K562 (cell line): Measurements from ENCODE around the gene VAC14. TPM values are rescaled to one million over a fixed set of nuclear protein-coding genes. Genes with fewer than 3 reads are reported as not detected.
A peak's percentile ranks its signal among the peaks of the same experiment; 100 is the strongest.

Source experiments
- ATAC-seq: fragments of 200-7000 bp; cut with Tn5 transposase; 3 replicates; pipeline ENCODE4 v1.9.1; 2020; ENCODE audit warnings: moderate library complexity
- BruUV-seq: library from RNA; stranded (reverse); fragments of 400-500 nt; replicated peaks from 2 replicates; lab custom pipeline; 2021; lab: Mats Ljungman, UMichigan
- CTCF ChIA-PET: fragments of 300-600 bp; formaldehyde crosslinking; extraction: SDS; loops from one replicate; lab custom pipeline; 2021; ENCODE audit warnings: low intra/inter-chr PET ratio; lab: Yijun Ruan, JAX
- POLR2A ChIA-PET: fragments of 300-600, 350-650 bp; sonication (Branson Sonifier 250); formaldehyde crosslinking; extraction: SDS; loops from one replicate; lab custom pipeline; 2021; ENCODE audit warnings: antibody characterized with exemption, inconsistent platforms; lab: Yijun Ruan, JAX
- DNase-seq, 4 experiments: peaks; one replicate each; pipeline versions ENCODE4 v3.0.0 to v3.0.0-alpha.2; 2011 to 2018; ENCODE audit warnings: low spot score in 3 of 4, mixed read lengths in 3 of 4; ENCODE audit errors: extremely low read depth in 1 of 4
- FAIRE-seq: peaks from 2 replicates; lab custom pipeline; 2011; peaks lifted over from hg19 to GRCh38; lab: Jason Lieb, UNC
- H2AFZ ChIP-seq: 2 replicates; pipeline ENCODE4 v1.6.0; 2011; ENCODE audit warnings: low read depth, low read length, control low read depth, inconsistent platforms
- H3K27ac ChIP-seq: fragments of 200-600 bp; 3 replicates; pipeline ENCODE4 v1.8.0; 2011; ENCODE audit warnings: low read depth, mild to moderate bottlenecking, control low read depth, inconsistent platforms, low read length, moderate library complexity, mixed read lengths; ENCODE audit errors: extremely low read depth
- H3K27me3 ChIP-seq, 2 experiments: fragments of 300-600 bp in 1 of 2; 2 replicates in 1 of 2; 3 replicates in 1 of 2; pipeline versions ENCODE4 v1.6.0 to v1.8.0; 2011; ENCODE audit warnings: inconsistent platforms in 2 of 2, low read length in 2 of 2, mild to moderate bottlenecking in 1 of 2, mixed read lengths in 1 of 2, moderate library complexity in 1 of 2; ENCODE audit not compliant: control insufficient read depth in 2 of 2, insufficient read depth in 2 of 2
- H3K36me3 ChIP-seq: fragments of 300-600 bp; 3 replicates; pipeline ENCODE4 v1.8.0; 2011; ENCODE audit warnings: mild to moderate bottlenecking, low read length, inconsistent platforms; ENCODE audit not compliant: control insufficient read depth, insufficient read depth
- H3K4me1 ChIP-seq, 2 experiments: fragments of 200-600 bp in 1 of 2; replicated peaks in 1 of 2; 2 replicates in 1 of 2; 3 replicates in 1 of 2; pipeline versions ENCODE4 v1.5.1 to v1.8.0; 2011; ENCODE audit warnings: inconsistent platforms in 2 of 2, low read length in 2 of 2, mild to moderate bottlenecking in 1 of 2, mixed read lengths in 1 of 2, moderate library complexity in 1 of 2; ENCODE audit not compliant: control insufficient read depth in 2 of 2, insufficient read depth in 2 of 2
- H3K4me2 ChIP-seq: 2 replicates; pipeline ENCODE4 v1.6.1; 2011; ENCODE audit warnings: low read length, control low read depth, inconsistent platforms, mixed read lengths; ENCODE audit not compliant: insufficient read depth
- H3K4me3 ChIP-seq: fragments of 200-600 bp; sonication (generic), shearing (Covaris generic); 2 replicates; pipeline ENCODE4 v1.5.1; 2016; ENCODE audit warnings: control low read depth, inconsistent platforms
- H3K79me2 ChIP-seq: fragments of 200-600 bp; 3 replicates; pipeline ENCODE4 v1.8.0; 2011; ENCODE audit warnings: low read length, inconsistent platforms; ENCODE audit not compliant: control insufficient read depth, insufficient read depth
- H3K9ac ChIP-seq, 2 experiments: 2 replicates each; pipeline versions ENCODE4 v1.6.0 to v1.6.1; 2011; ENCODE audit warnings: low read depth in 2 of 2, low read length in 2 of 2, control low read depth in 1 of 2, inconsistent platforms in 1 of 2, mild to moderate bottlenecking in 1 of 2, mixed read lengths in 1 of 2; ENCODE audit not compliant: insufficient read depth in 1 of 2
- H3K9me1 ChIP-seq: one replicate; pipeline ENCODE4 v1.6.0; 2011; ENCODE audit warnings: inconsistent platforms, mild to moderate bottlenecking, low read length, moderate library complexity; ENCODE audit not compliant: control insufficient read depth, insufficient read depth
- H3K9me3 ChIP-seq: replicated peaks from 2 replicates; pipeline ENCODE4 v1.5.1; 2011; ENCODE audit warnings: low read depth, low read length, inconsistent platforms; ENCODE audit not compliant: control insufficient read depth, insufficient read depth
- H4K20me1 ChIP-seq: replicated peaks from 2 replicates; pipeline ENCODE4 v1.6.1; 2011; ENCODE audit warnings: low read length, inconsistent platforms, mixed read lengths; ENCODE audit not compliant: control insufficient read depth, insufficient read depth
- MXD1 ChIP-seq: fragments of 250-450 bp; sonication (Bioruptor Pico); IDR thresholded peaks from 2 replicates; pipeline ENCODE4 v1.8.0; 2021; ENCODE audit warnings: borderline replicate concordance, mild to moderate bottlenecking, moderate library complexity; ENCODE audit not compliant: poor library complexity, severe bottlenecking
- MYC ChIP-seq, 2 experiments: fragments of 250-450 bp in 1 of 2; sonication (Bioruptor Pico) in 1 of 2; IDR thresholded peaks; 2 replicates each; pipeline versions ENCODE4 v1.5.1 to v1.6.1; 2012 to 2021; ENCODE audit warnings: low read depth in 2 of 2, borderline replicate concordance in 1 of 2, improper control_type of control experiment in 1 of 2, low read length in 1 of 2, mild to moderate bottlenecking in 1 of 2, moderate library complexity in 1 of 2
- THRB ChIP-seq: fragments of 450-650 bp; formaldehyde crosslinking; conservative IDR thresholded peaks from 2 replicates; pipeline ENCODE4 v1.4.0; 2022; ENCODE audit warnings: mild to moderate bottlenecking, missing genetic modification characterization
- WGBS: fragments of 100-300 bp; shearing (Covaris generic); methylation state at CpG from one replicate; pipeline ENCODE4 v1.1.6; 2016; ENCODE audit warnings: low coverage, mixed read lengths; ENCODE audit not compliant: insufficient coverage; ENCODE audit errors: missing lambda C conversion rate; 5-methylcytosine and 5-hydroxymethylcytosine counted together
- in situ Hi-C: fragments of 300-500 bp; cut with MboI; formaldehyde crosslinking; loops from 4 replicates; pipeline ENCODE4 v1.15.0; 2018; ENCODE audit warnings: inconsistent platforms, mixed read lengths
- intact Hi-C: fragments of 100-400 bp; cut with micrococcal nuclease; formaldehyde crosslinking; loops from 2 replicates; pipeline ENCODE4 v1.14.2; 2022
- polyA plus RNA-seq, 8 experiments: library from polyadenylated mRNA; depleted of rRNA in 4 of 8; stranded (reverse) in 5 of 8; unstranded in 3 of 8; fragments of >200 nt; fragmentation: Nextera tagmentation in 2 of 8; fragmentation: Illumina TruSeq in 1 of 8; extraction: Ambion mirVana in 2 of 8; extraction: Trizol in 1 of 8; gene quantifications; 2 replicates each; pipeline versions ENCODE4 v1.2.1 to v1.2.3, GENCODE V29; 2011 to 2014; ENCODE audit warnings: inconsistent platforms in 1 of 8, missing spikeins in 1 of 8
- total RNA-seq, 7 experiments: library from RNA; depleted of rRNA in 6 of 7; stranded (reverse); fragments of >200 nt in 6 of 7; fragmentation: Illumina TruSeq in 2 of 7; extraction: Trizol in 2 of 7; gene quantifications; 2 replicates each; pipeline versions ENCODE4 v1.2.1 to v1.2.3, GENCODE V29; 2011 to 2021; ENCODE audit warnings: low replicate concordance in 1 of 7
- TF ChIP-seq, protein P1 (sequence below): fragments of 200-800 bp; sonication (Bioruptor generic); IDR thresholded peaks from 2 replicates; pipeline ENCODE4 v1.6.1; 2017; ENCODE audit warnings: missing genetic modification characterization, missing compliant biosample characterization

Gene VAC14
- total and polyA plus RNA-seq, 9 of the 15 experiments (the other 6 are each of a cell fraction or from before 2014, with no cell fraction given) = 1.3 to 41.6 (median 26.6) TPM

- H3K27ac ChIP-seq = no peak overlapping the region
- FAIRE-seq (no peak), ATAC-seq (no peak), DNase-seq (no peak)
- TF ChIP-seq, protein P1, sequence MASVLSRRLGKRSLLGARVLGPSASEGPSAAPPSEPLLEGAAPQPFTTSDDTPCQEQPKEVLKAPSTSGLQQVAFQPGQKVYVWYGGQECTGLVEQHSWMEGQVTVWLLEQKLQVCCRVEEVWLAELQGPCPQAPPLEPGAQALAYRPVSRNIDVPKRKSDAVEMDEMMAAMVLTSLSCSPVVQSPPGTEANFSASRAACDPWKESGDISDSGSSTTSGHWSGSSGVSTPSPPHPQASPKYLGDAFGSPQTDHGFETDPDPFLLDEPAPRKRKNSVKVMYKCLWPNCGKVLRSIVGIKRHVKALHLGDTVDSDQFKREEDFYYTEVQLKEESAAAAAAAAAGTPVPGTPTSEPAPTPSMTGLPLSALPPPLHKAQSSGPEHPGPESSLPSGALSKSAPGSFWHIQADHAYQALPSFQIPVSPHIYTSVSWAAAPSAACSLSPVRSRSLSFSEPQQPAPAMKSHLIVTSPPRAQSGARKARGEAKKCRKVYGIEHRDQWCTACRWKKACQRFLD (CRISPR knock-in tag) = no peak
- TF ChIP-seq MYC (IDR thresholded peaks at IDR 0.05; ENCODE audit: low read depth, low read length) (no peak), MYC (CRISPR knock-in tag; IDR thresholded peaks at IDR 0.05; ENCODE audit: borderline replicate concordance, low read depth) (no peak), MXD1 (CRISPR knock-in tag) (no peak), THRB (CRISPR knock-in tag) (no peak)
- no peak overlapping the region for H3K4me2 ChIP-seq
- 71% methylated on average over 15 of the region's 16 CpGs for WGBS
- ChIA-PET CTCF (no interaction called here), POLR2A (interaction anchor here (1.2 kb wide), 1 partner anchor 11 kb away, joined by 4 read pairs; no protein-coding TSS in a partner anchor)
- intact Hi-C loops = loop anchor here (5.0 kb wide), 2 partner anchors 47 to 82 kb away; no protein-coding TSS in a partner anchor
- in situ Hi-C loops = no loop called here
- no peaks in the 10 kb centered on the region for H3K27me3 ChIP-seq
- H3K36me3 ChIP-seq = peaks cover 12% of the 10 kb centered on the region; the same call in 1 of the 3 replicates
- H3K9me1 ChIP-seq = no peaks in the 10 kb centered on the region
- H2AFZ ChIP-seq = no peak overlapping the region
- H3K9ac ChIP-seq = peak overlapping the region in 1 of 2 experiments; percentile 6; a peak in 2 of 4 replicates
- H3K4me1 ChIP-seq = peaks cover 17 to 82% of the 10 kb centered on the region in 2 experiments
- no peaks in the 10 kb centered on the region for H3K9me3 ChIP-seq
- peaks cover 5% of the 10 kb centered on the region for H3K79me2 ChIP-seq
- no peak overlapping the region for H3K4me3 ChIP-seq
- H4K20me1 ChIP-seq = no peaks in the 10 kb centered on the region
- no TSS peak for BruUV-seq
Observed at GRCh38 chr16:70689970-70690891, 110.7 kb downstream of the VAC14 start.
